ENCODE results near the gene ITPR3. TPM values are rescaled to one million over a fixed set of nuclear protein-coding genes. Genes with fewer than 3 reads are reported as not detected.

The ITPR3 gene
- total RNA-seq, 1 experiment from 2014 or later = 86.9 TPM

- intact Hi-C loops (cut with micrococcal nuclease) = no loop called here
- ChIA-PET POLR2A (no interaction called here), CTCF (interaction anchor here (0.9 kb wide), 1 partner anchor 11 kb away, joined by 3 read pairs; no protein-coding TSS in a partner anchor)
- Mint-ChIP-seq H3K9me3 (ENCODE audit: unreplicated experiment) (no peaks in the 10 kb centered on the region), H3K4me3 (ENCODE audit: unreplicated experiment) (no peak overlapping the region), H3K27me3 (ENCODE audit: insufficient read depth, unreplicated experiment) (no peaks in the 10 kb centered on the region), H3K36me3 (ENCODE audit: insufficient read depth, unreplicated experiment) (peaks cover 76% of the 10 kb centered on the region), H3K4me1 (ENCODE audit: insufficient read depth, unreplicated experiment) (no peaks in the 10 kb centered on the region), H3K27ac (ENCODE audit: low read depth, unreplicated experiment) (no peak overlapping the region)
- TF ChIP-seq CTCF (IDR thresholded peaks at IDR 0.05; ENCODE audit: unreplicated experiment) = no peak
- BruUV-seq (replicated peaks) = no TSS peak
- DNase-seq (ENCODE audit: unreplicated experiment) = no peak
Measured at GRCh38 chr6:33679761-33680160, 58.6 kb downstream of the ITPR3 start.

DNA sequence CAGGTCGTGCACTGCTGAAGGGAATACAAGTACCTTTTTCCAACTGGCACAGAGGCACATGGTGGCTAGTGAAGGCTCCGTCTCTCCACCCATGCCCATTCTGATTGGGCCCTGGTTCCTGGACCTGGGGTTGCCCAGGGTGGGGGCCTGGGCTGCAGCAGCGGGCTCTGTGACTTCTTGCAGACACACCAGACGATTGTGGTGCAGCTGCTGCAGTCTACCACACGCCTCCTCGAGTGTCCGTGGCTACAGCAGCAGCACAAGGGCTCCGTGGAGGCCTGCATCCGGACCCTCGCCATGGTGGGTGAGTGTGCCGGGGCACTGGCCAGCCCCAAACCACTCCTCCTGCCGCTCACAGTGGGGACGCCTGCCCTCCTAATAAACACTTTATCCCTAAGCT lies 61.2 kb downstream of the ITPR3 start:
- no peaks in the 10 kb centered on the region for H3K9me3 Mint-ChIP-seq (ENCODE audit: unreplicated experiment)
- BruUV-seq (replicated peaks) = no TSS peak
- no peak overlapping the region for H3K4me3 Mint-ChIP-seq (ENCODE audit: unreplicated experiment)
- H3K36me3 Mint-ChIP-seq (ENCODE audit: insufficient read depth, unreplicated experiment) = peaks cover 70% of the 10 kb centered on the region
- no peak for DNase-seq (ENCODE audit: unreplicated experiment)
- no peaks in the 10 kb centered on the region for H3K27me3 Mint-ChIP-seq (ENCODE audit: insufficient read depth, unreplicated experiment)
- TF ChIP-seq CTCF (IDR thresholded peaks at IDR 0.05; ENCODE audit: unreplicated experiment) = no peak
- CTCF ChIA-PET = interaction anchor here (0.6 to 2.0 kb wide), 4 partner anchors 18 to 678 kb away, joined by 3 to 7 read pairs (median 4); no protein-coding TSS in a partner anchor
- no peaks in the 10 kb centered on the region for H3K4me1 Mint-ChIP-seq (ENCODE audit: insufficient read depth, unreplicated experiment)
- intact Hi-C loops (cut with micrococcal nuclease) = no loop called here
- POLR2A ChIA-PET = interaction anchor here (0.8 to 1.5 kb wide), 2 partner anchors 29 to 61 kb away, joined by 5 to 9 read pairs; partner anchors contain the start of genes ITPR3 and UQCC2
- H3K27ac Mint-ChIP-seq (ENCODE audit: low read depth, unreplicated experiment) = no peak overlapping the region

DNA sequence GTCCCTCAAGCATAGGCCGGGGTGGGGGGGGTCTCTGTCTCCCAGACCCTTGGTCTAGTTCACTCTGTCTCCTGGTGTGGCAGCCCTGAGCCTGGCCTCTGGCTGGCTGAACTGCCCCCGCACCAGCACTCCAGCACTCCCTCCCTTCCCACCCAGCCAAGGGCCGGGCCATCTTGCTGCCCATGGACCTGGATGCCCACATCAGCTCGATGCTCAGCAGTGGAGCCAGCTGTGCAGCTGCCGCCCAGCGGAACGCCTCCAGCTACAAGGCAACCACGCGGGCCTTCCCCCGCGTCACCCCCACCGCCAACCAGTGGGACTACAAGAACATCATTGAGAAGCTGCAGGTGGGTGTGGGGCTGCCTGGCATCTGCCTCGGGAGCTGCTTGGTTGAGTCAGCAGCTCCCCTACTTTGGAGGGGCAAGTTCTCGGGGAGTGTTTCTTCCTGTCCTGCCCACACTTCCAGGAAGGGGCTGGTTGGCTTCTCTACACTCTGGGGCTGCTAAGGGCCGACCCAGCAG lies 62.0 kb downstream of the ITPR3 start:
- CTCF ChIA-PET = interaction anchor here (0.5 to 2.0 kb wide), 7 partner anchors 12 to 679 kb away, joined by 3 to 7 read pairs (median 4); no protein-coding TSS in a partner anchor
- BruUV-seq (replicated peaks) = no TSS peak
- POLR2A ChIA-PET = interaction anchor here (0.8 to 1.5 kb wide), 2 partner anchors 28 to 62 kb away, joined by 5 to 9 read pairs; partner anchors contain the start of genes ITPR3 and UQCC2
- intact Hi-C loops (cut with micrococcal nuclease) = no loop called here
- TF ChIP-seq CTCF (IDR thresholded peaks at IDR 0.05; ENCODE audit: unreplicated experiment) = no peak
- no peaks in the 10 kb centered on the region for H3K4me1 Mint-ChIP-seq (ENCODE audit: insufficient read depth, unreplicated experiment)
- DNase-seq (ENCODE audit: unreplicated experiment) = no peak
- H3K4me3 Mint-ChIP-seq (ENCODE audit: unreplicated experiment) = no peak overlapping the region
- no peak overlapping the region for H3K27ac Mint-ChIP-seq (ENCODE audit: low read depth, unreplicated experiment)
- peaks cover 67% of the 10 kb centered on the region for H3K36me3 Mint-ChIP-seq (ENCODE audit: insufficient read depth, unreplicated experiment)
- no peaks in the 10 kb centered on the region for H3K27me3 Mint-ChIP-seq (ENCODE audit: insufficient read depth, unreplicated experiment)
- H3K9me3 Mint-ChIP-seq (ENCODE audit: unreplicated experiment) = no peaks in the 10 kb centered on the region

GRCh38 chr6:33683576-33684427 lies 62.7 kb downstream of the ITPR3 start:
- H3K27ac Mint-ChIP-seq (ENCODE audit: low read depth, unreplicated experiment) = no peak overlapping the region
- no peaks in the 10 kb centered on the region for H3K9me3 Mint-ChIP-seq (ENCODE audit: unreplicated experiment)
- H3K27me3 Mint-ChIP-seq (ENCODE audit: insufficient read depth, unreplicated experiment) = no peaks in the 10 kb centered on the region
- CTCF ChIA-PET = interaction anchor here (1.1 to 2.0 kb wide), 4 partner anchors 17 to 99 kb away, joined by 3 to 7 read pairs (median 4); no protein-coding TSS in a partner anchor
- intact Hi-C loops (cut with micrococcal nuclease) = no loop called here
- BruUV-seq (replicated peaks) = no TSS peak
- peaks cover 69% of the 10 kb centered on the region for H3K36me3 Mint-ChIP-seq (ENCODE audit: insufficient read depth, unreplicated experiment)
- POLR2A ChIA-PET = interaction anchor here (0.6 to 1.5 kb wide), 2 partner anchors 19 to 27 kb away, joined by 3 to 9 read pairs; partner anchors contain the start of gene UQCC2
- no peak overlapping the region for H3K4me3 Mint-ChIP-seq (ENCODE audit: unreplicated experiment)
- H3K4me1 Mint-ChIP-seq (ENCODE audit: insufficient read depth, unreplicated experiment) = no peaks in the 10 kb centered on the region
- TF ChIP-seq CTCF (IDR thresholded peaks at IDR 0.05; ENCODE audit: unreplicated experiment) = no peak
- no peak for DNase-seq (ENCODE audit: unreplicated experiment)

Data from MCF 10A (cell line).